Stimulated activated naive B cell treated with anti-CD40 and anti-IgM and Interleukin-4, amounts not matched to agents 10 μg/mL and 1 μg/mL and 100 μg/mL, for 72 hours (primary cell): ENCODE measurements around the gene MCRS1.
A peak's percentile ranks its signal among the peaks of the same experiment; 100 is the strongest.
"Not testable (repeated sequence)": the region's sequence is repeated elsewhere in the genome, so short reads cannot be mapped to it uniquely, and the experiment has no call there.

Experiments used
- ATAC-seq, 2 donors: fragments of 150-1000 bp; cut with Tn5 transposase; replicated peaks; 2 replicates each; pipeline ENCODE4 v1.10.0; 2021; ENCODE audit warnings: moderate library complexity in 1 of 2
- DNase-seq: peaks from one replicate; pipeline ENCODE4 v3.0.0; 2021
- H3K27ac Mint-ChIP-seq: one replicate; pipeline ENCODE4 v1.8.0; 2022; ENCODE audit warnings: mild to moderate bottlenecking, mixed read lengths
- H3K27me3 Mint-ChIP-seq, 2 donors: one replicate each; pipeline ENCODE4 v1.8.0; 2022; ENCODE audit warnings: mixed read lengths in 2 of 2
- H3K36me3 Mint-ChIP-seq, 2 donors: one replicate each; pipeline ENCODE4 v1.8.0; 2022; ENCODE audit warnings: mixed read lengths in 2 of 2, mild to moderate bottlenecking in 1 of 2
- H3K4me1 Mint-ChIP-seq, 2 donors: one replicate each; pipeline ENCODE4 v1.8.0; 2022; ENCODE audit warnings: mixed read lengths in 2 of 2, mild to moderate bottlenecking in 1 of 2
- H3K4me3 Mint-ChIP-seq, 2 donors: one replicate each; pipeline ENCODE4 v1.8.0; 2022; ENCODE audit warnings: mild to moderate bottlenecking in 2 of 2, mixed read lengths in 2 of 2, moderate library complexity in 1 of 2
- H3K9me3 Mint-ChIP-seq, 2 donors: one replicate each; pipeline ENCODE4 v1.8.0; 2022; ENCODE audit warnings: mixed read lengths in 2 of 2, mild to moderate bottlenecking in 1 of 2

The MCRS1 gene

GRCh38 chr12:49567611-49568441, at the start of gene MCRS1:
Gene MCRS1, minus strand, starts transcription at chr12:49568142. Its CDS starts 1,411 bp downstream, at chr12:49566731.
- Mint-ChIP-seq H3K36me3 (peaks cover 27 to 37% of the 10 kb centered on the region in 2 donors), H3K4me1 (peaks cover 34 to 63% of the 10 kb centered on the region in 2 donors), H3K9me3 (no peaks in the 10 kb centered on the region), H3K27ac (peak within 1 kb of the TSS; percentile 100), H3K4me3 (peak within 1 kb of the TSS; percentile 98 to 99), H3K27me3 (no peaks in the 10 kb centered on the region)
- DNase-seq (peak; percentile 83), ATAC-seq (peak; percentile 94 to 95)

GRCh38 chr12:49616533-49617219, 48.7 kb upstream of the MCRS1 start:
- Mint-ChIP-seq H3K27ac (no peak overlapping the region), H3K9me3 (no peaks in the 10 kb centered on the region), H3K27me3 (peaks cover 9 to 15% of the 10 kb centered on the region in 2 donors), H3K4me3 (no peak overlapping the region), H3K36me3 (no peaks in the 10 kb centered on the region), H3K4me1 (peaks cover 9 to 13% of the 10 kb centered on the region in 2 donors)
- ATAC-seq (no peak), DNase-seq (no peak)

- H3K27ac Mint-ChIP-seq, result no peak overlapping the region
- ATAC-seq (no peak), DNase-seq (no peak)
- no peak overlapping the region for H3K4me3 Mint-ChIP-seq
- no peaks in the 10 kb centered on the region for H3K36me3 Mint-ChIP-seq
- no peaks in the 10 kb centered on the region for H3K9me3 Mint-ChIP-seq
- H3K4me1 Mint-ChIP-seq, result peaks cover 0 to 6% of the 10 kb centered on the region in 2 donors
- H3K27me3 Mint-ChIP-seq, result peaks cover 9 to 15% of the 10 kb centered on the region in 2 donors
Measured at GRCh38 chr12:49615725-49616124, 47.8 kb upstream of the MCRS1 start.

- H3K9me3 Mint-ChIP-seq, result peaks cover 0 to 2% of the 10 kb centered on the region in 2 donors
- peaks cover 0 to 6% of the 10 kb centered on the region in 2 donors for H3K4me1 Mint-ChIP-seq
- peaks cover 0 to 7% of the 10 kb centered on the region in 2 donors for H3K36me3 Mint-ChIP-seq
- H3K27me3 Mint-ChIP-seq, result peaks cover 8 to 9% of the 10 kb centered on the region in 2 donors
- DNase-seq, result no peak
- H3K27ac Mint-ChIP-seq, result no peak overlapping the region
- ATAC-seq, result no peak
- H3K4me3 Mint-ChIP-seq, result no peak overlapping the region
Measured at GRCh38 chr12:49612210-49612609, 44.3 kb upstream of the MCRS1 start.

GRCh38 chr12:49610785-49611184, 42.8 kb upstream of the MCRS1 start:
- H3K9me3 Mint-ChIP-seq, DNase-seq, ATAC-seq, H3K4me3 Mint-ChIP-seq, H3K27me3 Mint-ChIP-seq, H3K27ac Mint-ChIP-seq, H3K36me3 Mint-ChIP-seq, H3K4me1 Mint-ChIP-seq: not testable (repeated sequence)

GRCh38 chr12:49609875-49610154, 41.9 kb upstream of the MCRS1 start:
- ATAC-seq, result no peak
- no peak overlapping the region for H3K4me3 Mint-ChIP-seq
- no peak for DNase-seq

GRCh38 chr12:49609059-49609874, 41.3 kb upstream of the MCRS1 start:
- no peak for DNase-seq
- peaks cover 0 to 2% of the 10 kb centered on the region in 2 donors for H3K9me3 Mint-ChIP-seq
- peaks cover 2 to 8% of the 10 kb centered on the region in 2 donors for H3K27me3 Mint-ChIP-seq
- no peak overlapping the region for H3K4me3 Mint-ChIP-seq
- peaks cover 0 to 11% of the 10 kb centered on the region in 2 donors for H3K36me3 Mint-ChIP-seq
- H3K4me1 Mint-ChIP-seq, result peaks cover 0 to 2% of the 10 kb centered on the region in 2 donors
- ATAC-seq, result no peak
- no peak overlapping the region for H3K27ac Mint-ChIP-seq

More at GRCh38 chr12:49609875-49610154, 41.9 kb upstream of the MCRS1 start:
- Mint-ChIP-seq H3K27ac (no peak overlapping the region), H3K27me3 (peaks cover 8 to 9% of the 10 kb centered on the region in 2 donors), H3K4me1 (peaks cover 0 to 2% of the 10 kb centered on the region in 2 donors), H3K9me3 (peaks cover 0 to 2% of the 10 kb centered on the region in 2 donors), H3K36me3 (peaks cover 0 to 11% of the 10 kb centered on the region in 2 donors)

- H3K4me3 Mint-ChIP-seq, H3K27ac Mint-ChIP-seq, H3K4me1 Mint-ChIP-seq, ATAC-seq, H3K9me3 Mint-ChIP-seq, DNase-seq, H3K27me3 Mint-ChIP-seq: not testable (repeated sequence)
- H3K36me3 Mint-ChIP-seq, result peaks cover 3 to 12% of the 10 kb centered on the region in 2 donors
Measured at GRCh38 chr12:49605539-49605938, 37.6 kb upstream of the MCRS1 start, which contains the start of gene FAM186B. Gene FAM186B, minus strand, starts transcription at chr12:49605639. Its CDS starts 162 bp downstream, at chr12:49605477.

GRCh38 chr12:49604856-49605255, 36.9 kb upstream of the MCRS1 start:
- no peak overlapping the region for H3K27ac Mint-ChIP-seq

GRCh38 chr12:49603721-49604120, 35.8 kb upstream of the MCRS1 start:
- no peak overlapping the region for H3K4me3 Mint-ChIP-seq
- no peak for DNase-seq
- no peaks in the 10 kb centered on the region for H3K9me3 Mint-ChIP-seq
- H3K4me1 Mint-ChIP-seq, result peaks cover 0 to 3% of the 10 kb centered on the region in 2 donors
- H3K36me3 Mint-ChIP-seq, result peaks cover 11 to 13% of the 10 kb centered on the region in 2 donors
- no peak for ATAC-seq
- H3K27me3 Mint-ChIP-seq, result no peaks in the 10 kb centered on the region
- no peak overlapping the region for H3K27ac Mint-ChIP-seq

More at GRCh38 chr12:49604856-49605255, 36.9 kb upstream of the MCRS1 start:
- H3K36me3 Mint-ChIP-seq, result peaks cover 10 to 14% of the 10 kb centered on the region in 2 donors
- H3K27me3 Mint-ChIP-seq, result no peaks in the 10 kb centered on the region
- ATAC-seq, result no peak
- no peaks in the 10 kb centered on the region for H3K4me1 Mint-ChIP-seq
- no peak for DNase-seq
- no peak overlapping the region for H3K4me3 Mint-ChIP-seq
- H3K9me3 Mint-ChIP-seq, result no peaks in the 10 kb centered on the region

- Mint-ChIP-seq H3K4me3 (no peak overlapping the region), H3K4me1 (peaks cover 0 to 3% of the 10 kb centered on the region in 2 donors), H3K9me3 (no peaks in the 10 kb centered on the region), H3K36me3 (peaks cover 11 to 18% of the 10 kb centered on the region in 2 donors), H3K27me3 (no peaks in the 10 kb centered on the region), H3K27ac (no peak overlapping the region)
- ATAC-seq (no peak), DNase-seq (no peak)
Measured at GRCh38 chr12:49599961-49600360, 32.0 kb upstream of the MCRS1 start.

- H3K4me1 Mint-ChIP-seq, result peaks cover 0 to 3% of the 10 kb centered on the region in 2 donors
- no peaks in the 10 kb centered on the region for H3K27me3 Mint-ChIP-seq
- no peak overlapping the region for H3K4me3 Mint-ChIP-seq
- peaks cover 11 to 19% of the 10 kb centered on the region in 2 donors for H3K36me3 Mint-ChIP-seq
- DNase-seq, result no peak
- no peak overlapping the region for H3K27ac Mint-ChIP-seq
- no peaks in the 10 kb centered on the region for H3K9me3 Mint-ChIP-seq
- ATAC-seq, result no peak
Measured at GRCh38 chr12:49598527-49598926, 30.6 kb upstream of the MCRS1 start.

GRCh38 chr12:49588721-49589516, 21.0 kb upstream of the MCRS1 start:
- ATAC-seq, result no peak
- Mint-ChIP-seq H3K27ac (no peak overlapping the region), H3K9me3 (peaks cover 5 to 8% of the 10 kb centered on the region in 2 donors)

More at GRCh38 chr12:49588721-49589516, 21.0 kb upstream of the MCRS1 start:
- Mint-ChIP-seq H3K27me3 (no peaks in the 10 kb centered on the region), H3K36me3 (peaks cover 31 to 56% of the 10 kb centered on the region in 2 donors), H3K4me3 (no peak overlapping the region), H3K4me1 (peaks cover 3 to 14% of the 10 kb centered on the region in 2 donors)
- DNase-seq, result no peak
